HCT116 (cell line): ENCODE results near the gene TMEM165. TPM values are rescaled to one million over a fixed set of nuclear protein-coding genes. Genes with fewer than 3 reads are reported as not detected.

Source experiments
- ATAC-seq: fragments of 200-7000 bp; cut with Tn5 transposase; 2 replicates; pipeline ENCODE4 v1.9.1; 2020; ENCODE audit warnings: mild to moderate bottlenecking, moderate library complexity
- Bru-seq: library from RNA; stranded (reverse); fragments of 400-500 nt; gene quantifications from one replicate; lab custom pipeline; 2021; lab: Mats Ljungman, UMichigan
- BruChase-seq, 2 experiments: library from RNA; stranded (reverse); fragments of 400-500 nt; gene quantifications; one replicate each; lab custom pipeline; 2021; lab: Mats Ljungman, UMichigan
- BruUV-seq: library from RNA; stranded (reverse); fragments of 400-500 nt; replicated peaks from 2 replicates; lab custom pipeline; 2021; lab: Mats Ljungman, UMichigan
- CTCF ChIA-PET: fragments of 300-600 bp; sonication (Branson Sonifier 250); formaldehyde crosslinking; loops from one replicate; lab custom pipeline; 2021; ENCODE audit warnings: antibody characterized with exemption; lab: Charles Lee
- POLR2A ChIA-PET: fragments of 300-600, 350-600 bp; sonication (Branson Sonifier 250); formaldehyde crosslinking; loops from one replicate; lab custom pipeline; 2021; ENCODE audit warnings: antibody characterized with exemption; lab: Charles Lee
- RAD21 ChIA-PET, 2 experiments: fragments of 300-600 bp; sonication (Branson Sonifier 250); formaldehyde crosslinking; loops; one replicate each; lab custom pipeline; 2023; ENCODE audit warnings: low total read pairs in 2 of 2; ENCODE audit not compliant: uncharacterized antibody in 2 of 2, unreplicated experiment in 2 of 2, low non-redundant PET in 1 of 2; lab: Charles Lee
- DNase-seq: peaks from one replicate; pipeline ENCODE4 v3.0.0-alpha.2; 2010; ENCODE audit warnings: low read depth, low spot score
- H2AFZ ChIP-seq: fragments of 200-600 bp; shearing (Covaris generic), sonication (generic); 2 replicates; pipeline ENCODE4 v1.6.1; 2017; ENCODE audit warnings: low read depth, mixed run types, mixed read lengths, antibody characterized with exemption, low read length; ENCODE audit not compliant: poor library complexity, severe bottlenecking
- H3K27ac ChIP-seq: 2 replicates; pipeline ENCODE4 v1.5.1; 2012; ENCODE audit warnings: low read depth, low read length
- H3K27me3 ChIP-seq: fragments of 200-600 bp; sonication (generic); 2 replicates; pipeline ENCODE4 v1.6.1; 2016; ENCODE audit warnings: mixed run types, low read length, mixed read lengths; ENCODE audit not compliant: insufficient read depth
- H3K36me3 ChIP-seq, 2 experiments: fragments of 200-500 bp in 1 of 2; fragments of 200-600 bp in 1 of 2; sonication (Bioruptor generic) in 1 of 2; sonication (generic) in 1 of 2; 2 replicates each; pipeline versions ENCODE4 v1.5.1 to v1.6.1; 2014 to 2016; ENCODE audit warnings: low read length in 2 of 2, inconsistent platforms in 1 of 2, mixed read lengths in 1 of 2, mixed run types in 1 of 2; ENCODE audit not compliant: insufficient read depth in 2 of 2, control insufficient read depth in 1 of 2
- H3K4me1 ChIP-seq, 2 experiments: fragments of 200-600 bp in 1 of 2; sonication (generic) in 1 of 2; 2 replicates each; pipeline versions ENCODE4 v1.5.1 to v1.6.1; 2012 to 2017; ENCODE audit warnings: low read length in 2 of 2, inconsistent platforms in 1 of 2, mild to moderate bottlenecking in 1 of 2, mixed read lengths in 1 of 2, mixed run types in 1 of 2, moderate library complexity in 1 of 2; ENCODE audit not compliant: insufficient read depth in 2 of 2, control insufficient read depth in 1 of 2
- H3K4me2 ChIP-seq: fragments of 200-600 bp; sonication (generic); 2 replicates; pipeline ENCODE4 v1.6.1; 2017; ENCODE audit warnings: mixed run types, low read length, mixed read lengths
- H3K4me3 ChIP-seq, 2 experiments: fragments of 200-600 bp in 1 of 2; sonication (generic) in 1 of 2; replicated peaks in 1 of 2; 2 replicates each; pipeline ENCODE4 v1.5.1; 2011 to 2016; ENCODE audit warnings: low read length in 2 of 2, control low read depth in 1 of 2, low read depth in 1 of 2, mild to moderate bottlenecking in 1 of 2, mixed read lengths in 1 of 2, mixed run types in 1 of 2
- H3K79me2 ChIP-seq: fragments of 200-600 bp; sonication (generic); 2 replicates; pipeline ENCODE4 v1.6.1; 2017; ENCODE audit warnings: mild to moderate bottlenecking, mixed run types, low read length, moderate library complexity, mixed read lengths; ENCODE audit not compliant: insufficient read depth
- H3K9ac ChIP-seq: fragments of 200-600 bp; sonication (generic); 2 replicates; pipeline ENCODE4 v1.6.1; 2016; ENCODE audit warnings: low read length, mixed read lengths
- H3K9me2 ChIP-seq: fragments of 200-600 bp; sonication (generic), shearing (Covaris generic); 2 replicates; pipeline ENCODE4 v1.6.1; 2017; ENCODE audit warnings: mixed run types, mild to moderate bottlenecking, moderate library complexity; ENCODE audit not compliant: insufficient read depth
- H3K9me3 ChIP-seq, 2 experiments: fragments of 200-500 bp in 1 of 2; fragments of 200-600 bp in 1 of 2; sonication (Bioruptor generic) in 1 of 2; sonication (generic) in 1 of 2; 2 replicates each; pipeline ENCODE4 v1.6.1; 2014 to 2017; ENCODE audit warnings: low read length in 2 of 2, mixed read lengths in 2 of 2, inconsistent platforms in 1 of 2, low read depth in 1 of 2, mild to moderate bottlenecking in 1 of 2, mixed run types in 1 of 2, moderate library complexity in 1 of 2; ENCODE audit not compliant: control insufficient read depth in 1 of 2, insufficient read depth in 1 of 2
- H4K20me1 ChIP-seq: fragments of 200-600 bp; sonication (generic), shearing (Covaris generic); 2 replicates; pipeline ENCODE4 v1.6.1; 2017; ENCODE audit warnings: mixed run types, mild to moderate bottlenecking, moderate library complexity; ENCODE audit not compliant: insufficient read depth
- ATF3 ChIP-seq: IDR thresholded peaks from 2 replicates; pipeline ENCODE4 v1.6.1; 2012
- EGR1 ChIP-seq: IDR thresholded peaks from 2 replicates; pipeline ENCODE4 v1.6.1; 2012; ENCODE audit warnings: low read depth
- ELF1 ChIP-seq: IDR thresholded peaks from 2 replicates; pipeline ENCODE4 v1.6.1; 2012; ENCODE audit warnings: low read depth, borderline replicate concordance
- EZH2 ChIP-seq: fragments of 200-600 bp; sonication (generic); IDR thresholded peaks from 2 replicates; pipeline ENCODE4 v1.6.1; 2017; ENCODE audit warnings: antibody characterized with exemption, mixed run types
- EZH2phosphoT487 ChIP-seq: fragments of 200-600 bp; IDR thresholded peaks from 2 replicates; pipeline ENCODE4 v1.6.1; 2018; ENCODE audit warnings: antibody characterized with exemption, borderline replicate concordance
- FOSL1 ChIP-seq: IDR thresholded peaks from 2 replicates; pipeline ENCODE4 v1.6.1; 2012; ENCODE audit warnings: low read depth
- JUND ChIP-seq: IDR thresholded peaks from 2 replicates; pipeline ENCODE4 v1.6.1; 2012
- POLR2A ChIP-seq: IDR thresholded peaks from 2 replicates; pipeline ENCODE4 v1.7.0; 2011; ENCODE audit warnings: borderline replicate concordance; ENCODE audit not compliant: insufficient read depth, insufficient read length; ENCODE audit errors: extremely low read depth
- POLR2AphosphoS5 ChIP-seq: IDR thresholded peaks from 2 replicates; pipeline ENCODE4 v1.6.1; 2011; ENCODE audit warnings: mild to moderate bottlenecking, low read depth, low read length, moderate library complexity
- RAD21 ChIP-seq: IDR thresholded peaks from 2 replicates; pipeline ENCODE4 v1.6.1; 2012; ENCODE audit warnings: low read depth, mild to moderate bottlenecking
- REST ChIP-seq: IDR thresholded peaks from 2 replicates; pipeline ENCODE4 v1.6.1; 2012; ENCODE audit warnings: low read depth
- SP1 ChIP-seq: IDR thresholded peaks from 2 replicates; pipeline ENCODE4 v1.6.1; 2012; ENCODE audit warnings: low read depth
- SRF ChIP-seq: IDR thresholded peaks from 2 replicates; pipeline ENCODE4 v1.6.1; 2012; ENCODE audit warnings: low read depth
- TCF7L2 ChIP-seq: IDR thresholded peaks from 2 replicates; pipeline ENCODE4 v1.7.0; 2011; ENCODE audit warnings: borderline replicate concordance, inconsistent platforms; ENCODE audit not compliant: insufficient read depth, insufficient read length; ENCODE audit errors: extremely low read depth
- YY1 ChIP-seq: IDR thresholded peaks from 2 replicates; pipeline ENCODE4 v1.6.1; 2011; ENCODE audit warnings: low read length, low read depth, moderate library complexity, mild to moderate bottlenecking; ENCODE audit not compliant: insufficient replicate concordance; ENCODE audit errors: extremely low read depth
- ZBTB33 ChIP-seq: IDR thresholded peaks from 2 replicates; pipeline ENCODE4 v1.6.1; 2011; ENCODE audit warnings: mild to moderate bottlenecking, low read length, moderate library complexity; ENCODE audit not compliant: insufficient replicate concordance; ENCODE audit errors: extremely low read depth
- ZNF274 ChIP-seq: fragments of 200-500 bp; sonication (Bioruptor generic); IDR thresholded peaks from 2 replicates; pipeline ENCODE4 v1.6.1; 2014; ENCODE audit warnings: mild to moderate bottlenecking, low read depth, low read length, inconsistent platforms
- intact Hi-C: fragments of 100-400 bp; cut with micrococcal nuclease; formaldehyde crosslinking; loops from 2 replicates; pipeline ENCODE4 v1.10.0; 2022
- long read RNA-seq: library from polyadenylated mRNA; unstranded; transcript quantifications from one replicate; pipeline ENCODE4 v2.0.0, GENCODE V29; 2021; ENCODE audit not compliant: unreplicated experiment
- polyA plus RNA-seq: library from polyadenylated mRNA; unstranded; fragments of >200 nt; gene quantifications from 2 replicates; pipeline ENCODE4 v1.2.1, GENCODE V29; 2012; ENCODE audit warnings: missing spikeins
- total RNA-seq: library from RNA; stranded (reverse); gene quantifications from one replicate; pipeline ENCODE4 v1.2.1, GENCODE V29; 2021; ENCODE audit not compliant: unreplicated experiment

The TMEM165 gene
- total RNA-seq = 60.7 TPM
- 19.7 and 24.4 TPM in 2 replicates for polyA plus RNA-seq
- percentile 96 among the genes with signal in this experiment for Bru-seq, nascent RNA
- percentile 85 among the genes with signal in this experiment for BruChase-seq, experiment 1, labeled RNA remaining after a 6-hour chase
- percentile 96 among the genes with signal in this experiment for BruChase-seq, experiment 2, labeled RNA remaining after a 2-hour chase
- long read RNA-seq, transcript TMEM165-201 (6 exons, 1,928 nt) = major isoform, 112 of 129 reads
- long read RNA-seq, partial matches to known transcripts = 2 of 129 reads
- long read RNA-seq, other reads (novel, unspliced or antisense) = 11 of 129 reads

- POLR2A ChIA-PET = interaction anchor here (1.2 to 2.2 kb wide), 3 partner anchors 9 to 50 kb away, joined by 3 to 12 read pairs (median 6); partner anchors contain the start of gene SRD5A3
- peak; percentile 97 for ATAC-seq
- Histone ChIP-seq H3K4me2 (peak within 1 kb of the TSS; percentile 77), H3K36me3 (peaks cover 9 to 15% of the 10 kb centered on the region in 2 experiments), H3K27me3 (no peaks in the 10 kb centered on the region), H3K4me1 (peaks cover 18 to 29% of the 10 kb centered on the region in 2 experiments), H3K79me2 (peaks cover 47% of the 10 kb centered on the region), H3K9me2 (no peaks in the 10 kb centered on the region), H3K9ac (peak within 1 kb of the TSS; percentile 92), H3K9me3 (no peaks in the 10 kb centered on the region), H3K4me3 (peak within 1 kb of the TSS; percentile 80 to 92), H4K20me1 (peaks cover 15% of the 10 kb centered on the region; the same call in 1 of the 2 replicates), H3K27ac (peak within 1 kb of the TSS; percentile 90), H2AFZ (no peak within 1 kb of the TSS)
- BruUV-seq = no TSS peak
- peak; percentile 77 for DNase-seq
- CTCF ChIA-PET = interaction anchor here (0.9 kb wide), 1 partner anchor 553 kb away, joined by 3 read pairs; the partner anchor contains the start of gene CEP135
- intact Hi-C loops = loop anchor here (1.0 to 2.0 kb wide), 2 partner anchors 33 to 49 kb away; partner anchors contain the start of gene SRD5A3
- RAD21 ChIA-PET = interaction anchor here (0.7 to 1.1 kb wide), 2 partner anchors 10 to 49 kb away, joined by 3 read pairs; no protein-coding TSS in a partner anchor
- TF ChIP-seq TCF7L2 = no peak
- TF ChIP-seq POLR2A = peak; percentile 76
- no peak for TF ChIP-seq ELF1
- TF ChIP-seq EZH2 = no peak
- no peak for TF ChIP-seq FOSL1
- no peak for TF ChIP-seq EZH2phosphoT487
- no peak for TF ChIP-seq SRF
- TF ChIP-seq REST = no peak
- TF ChIP-seq SP1 = peak; percentile 42; the same call in 1 of the 2 replicates
- TF ChIP-seq RAD21 = no peak
- TF ChIP-seq ATF3 = no peak
- TF ChIP-seq EGR1 = no peak
- peak; percentile 96 for TF ChIP-seq POLR2AphosphoS5
- TF ChIP-seq YY1 = peak; percentile 27
- TF ChIP-seq ZNF274 = no peak
- TF ChIP-seq JUND = no peak
- no peak for TF ChIP-seq ZBTB33
Measured at GRCh38 chr4:55395529-55396307, at the start of gene TMEM165. Gene TMEM165 (plus strand): TSS chr4:55395957. CDS start chr4:55396190, 233 bp downstream.
